ENCODE data around the gene ECT2. TPM values are rescaled to one million over a fixed set of nuclear protein-coding genes. Genes with fewer than 3 reads are reported as not detected.

The ECT2 gene
- total RNA-seq, 1 experiment from 2014 or later = 81.3 TPM

- H2BK20ac ChIP-seq (ENCODE audit: low read depth, low read length, poor library complexity, severe bottlenecking) = no peak overlapping the region
- H3K27ac ChIP-seq (ENCODE audit: insufficient read length, low read depth, low read length) = no peak overlapping the region
- H3K56ac ChIP-seq (ENCODE audit: insufficient read length, low read depth, low read length) = no peak overlapping the region
- no peak for DNase-seq
- H3K14ac ChIP-seq (ENCODE audit: insufficient read depth, low read length) = no peak overlapping the region
- H3K79me2 ChIP-seq (ENCODE audit: insufficient read depth, low read length) = no peaks in the 10 kb centered on the region
- no peak overlapping the region for H3K23ac ChIP-seq (ENCODE audit: insufficient read length, low read depth, low read length)
- no peak overlapping the region for H3T11ph ChIP-seq (ENCODE audit: low read length)
- no peak overlapping the region for H2AFZ ChIP-seq (ENCODE audit: low read length)
- TF ChIP-seq CTCF (conservative IDR thresholded peaks at IDR 0.05) = no peak
- H2BK12ac ChIP-seq (ENCODE audit: insufficient read length, low read depth, low read length) = no peak overlapping the region
- Mint-ChIP-seq H3K36me3 (ENCODE audit: insufficient read depth in 1 of 3, low read depth in 3 of 3) (no peaks in the 10 kb centered on the region), H3K27me3 (ENCODE audit: low read depth) (peaks cover 11% of the 10 kb centered on the region; the same call in 1 of the 2 replicates), H3K27ac (no peak overlapping the region), H3K4me3 (no peak overlapping the region), H3K4me1 (peaks cover 13 to 21% of the 10 kb centered on the region in 2 experiments), H3K9me3 (no peaks in the 10 kb centered on the region)
- H2BK120ac ChIP-seq (ENCODE audit: low read depth, low read length, poor library complexity, severe bottlenecking) = no peak overlapping the region
- no peak overlapping the region for H2BK5ac ChIP-seq (ENCODE audit: insufficient read length, low read length)
- H3K23me2 ChIP-seq (ENCODE audit: insufficient read length, low read depth, low read length, poor library complexity, severe bottlenecking) = peaks cover 10% of the 10 kb centered on the region
- no peak overlapping the region for H3K9ac ChIP-seq (ENCODE audit: extremely low read depth, insufficient read length, low read length)
- H4K20me1 ChIP-seq (ENCODE audit: control insufficient read depth, insufficient read depth, insufficient read length) = no peaks in the 10 kb centered on the region
- no peak overlapping the region for H4K91ac ChIP-seq (ENCODE audit: insufficient read length, low read depth, low read length)
- no CpG with 5 or more reads among the region's 2 CpGs for WGBS (ENCODE audit: extremely low coverage, insufficient read length, low lambda C conversion rate)
- no peaks in the 10 kb centered on the region for H3K4me1 ChIP-seq (ENCODE audit: insufficient read depth, low read length)
- H3K79me1 ChIP-seq (ENCODE audit: insufficient read depth, low read depth, low read length, poor library complexity, severe bottlenecking) = no peaks in the 10 kb centered on the region
- no peak overlapping the region for H3K4me2 ChIP-seq (ENCODE audit: insufficient read depth, insufficient read length, low read length)
- H3K18ac ChIP-seq (ENCODE audit: insufficient read length, low read depth, low read length) = no peak overlapping the region
- no peak overlapping the region for H3K4ac ChIP-seq (ENCODE audit: low read depth, low read length)
- H4K8ac ChIP-seq (replicated peaks; ENCODE audit: insufficient read length, low read depth, low read length) = no peak overlapping the region
- H2BK15ac ChIP-seq (ENCODE audit: low read depth, low read length) = no peak overlapping the region
- no peaks in the 10 kb centered on the region for H3K27me3 ChIP-seq (ENCODE audit: insufficient read depth, low read length)
- no peaks in the 10 kb centered on the region for H3K9me3 ChIP-seq (ENCODE audit: control insufficient read depth, low read depth, low read length)
- no peak overlapping the region for H2AK5ac ChIP-seq (ENCODE audit: insufficient read length, low read length)
- H4K5ac ChIP-seq (ENCODE audit: insufficient read length, low read depth, low read length) = no peak overlapping the region
These were observed 43.5 kb upstream of the ECT2 start for GRCh38 chr3:172707030-172707429.
